GM19467 (cell line): ENCODE results near the gene GSN.

Experiments
- ATAC-seq: cut with Tn5 transposase; IDR thresholded peaks from one replicate; pipeline ENCODE4 v1.9.1; 2021; ENCODE audit warnings: mild to moderate bottlenecking, moderate library complexity; ENCODE audit not compliant: unreplicated experiment

The GSN gene

DNA sequence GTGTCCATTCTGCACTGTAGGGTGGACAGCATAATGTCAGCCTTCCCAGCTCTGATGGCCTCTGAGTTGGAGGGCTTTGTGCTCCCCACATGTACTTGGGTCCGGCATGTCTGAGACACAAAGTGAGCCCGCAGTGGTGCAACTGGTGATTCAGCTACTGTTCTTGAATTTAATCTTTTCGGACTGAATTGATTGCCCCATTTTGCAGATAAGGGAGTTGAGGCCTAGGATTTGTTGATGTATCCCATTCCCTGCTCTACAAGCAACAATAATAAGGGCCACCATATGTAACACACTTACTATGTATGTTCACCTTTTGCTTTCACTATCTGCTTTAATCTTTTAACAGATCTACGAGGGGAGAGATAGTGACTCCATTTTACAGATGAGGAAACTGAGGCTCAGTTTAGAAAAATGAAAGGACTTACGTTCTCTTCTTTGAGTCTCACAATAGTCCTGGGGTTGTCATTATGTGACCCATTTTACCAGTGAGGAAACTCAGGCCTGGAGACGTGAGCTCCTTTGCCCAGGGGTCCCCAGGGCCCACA lies 4.5 kb downstream of the GSN start:
- ATAC-seq: no peak

GRCh38 chr9:121273064-121273775 lies 5.3 kb downstream of the GSN start:
- no peak for ATAC-seq

- no peak for ATAC-seq
Measured at GRCh38 chr9:121274851-121275250, 6.9 kb downstream of the GSN start.

DNA sequence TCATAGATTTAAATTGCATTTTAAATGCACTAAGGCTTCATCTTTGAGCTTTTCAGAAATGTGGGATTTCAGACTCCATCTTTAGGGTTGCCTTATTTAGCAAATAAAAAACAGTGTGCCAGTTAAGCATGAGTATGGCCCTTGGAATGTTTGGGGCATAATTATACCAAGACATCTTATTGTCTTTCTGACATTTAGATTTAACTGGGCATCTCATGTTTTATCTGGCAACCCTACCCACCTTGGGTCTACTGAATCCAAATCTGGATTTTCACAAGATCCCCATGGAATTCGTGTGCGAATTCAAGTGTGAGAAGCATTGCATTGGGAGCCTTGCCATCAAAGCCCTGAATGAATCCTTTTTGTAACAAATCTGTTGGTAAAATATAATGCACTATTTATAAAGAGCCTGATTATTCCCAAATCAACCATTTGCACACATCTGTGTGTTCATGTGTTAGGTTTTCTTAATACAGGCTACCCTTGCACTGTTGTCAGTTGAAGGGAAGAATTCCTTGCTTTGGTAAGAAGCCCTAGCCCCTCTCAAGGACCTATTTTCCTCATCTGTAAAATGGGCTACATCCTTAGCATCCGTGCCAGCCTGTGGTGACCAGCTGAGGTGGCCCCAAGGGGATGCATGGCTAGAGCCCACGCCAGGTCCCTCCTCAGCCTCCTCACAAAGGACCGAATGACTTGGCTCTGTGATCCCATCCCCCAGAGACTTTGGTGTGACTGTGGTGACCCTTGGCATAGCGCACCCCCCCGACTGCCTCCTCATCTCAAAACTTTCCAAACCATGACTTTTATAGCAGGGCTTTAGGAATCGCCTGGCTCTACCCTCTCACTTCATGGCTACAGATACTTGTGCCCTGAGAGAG lies 8.1 kb downstream of the GSN start:
- no peak for ATAC-seq

DNA sequence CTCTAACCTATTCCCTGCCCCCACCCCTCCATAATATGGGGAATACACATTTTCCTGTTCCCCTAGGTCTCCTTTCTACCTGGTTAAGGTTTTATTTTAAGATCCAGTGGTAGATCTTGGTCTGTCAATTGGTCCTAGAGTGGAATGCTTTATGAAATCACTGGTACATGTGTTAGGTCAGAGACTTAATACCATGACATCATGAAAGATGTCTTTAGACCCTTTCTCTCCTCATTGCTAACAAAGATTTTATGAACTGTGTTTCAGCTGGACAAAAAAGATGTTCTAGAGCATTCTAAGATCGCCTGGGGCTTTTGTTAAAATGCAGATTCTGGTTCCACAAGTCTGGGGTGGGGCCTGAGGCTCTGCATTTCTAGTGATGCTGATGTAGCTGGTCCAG lies 9.1 kb downstream of the GSN start:
- no peak for ATAC-seq

DNA sequence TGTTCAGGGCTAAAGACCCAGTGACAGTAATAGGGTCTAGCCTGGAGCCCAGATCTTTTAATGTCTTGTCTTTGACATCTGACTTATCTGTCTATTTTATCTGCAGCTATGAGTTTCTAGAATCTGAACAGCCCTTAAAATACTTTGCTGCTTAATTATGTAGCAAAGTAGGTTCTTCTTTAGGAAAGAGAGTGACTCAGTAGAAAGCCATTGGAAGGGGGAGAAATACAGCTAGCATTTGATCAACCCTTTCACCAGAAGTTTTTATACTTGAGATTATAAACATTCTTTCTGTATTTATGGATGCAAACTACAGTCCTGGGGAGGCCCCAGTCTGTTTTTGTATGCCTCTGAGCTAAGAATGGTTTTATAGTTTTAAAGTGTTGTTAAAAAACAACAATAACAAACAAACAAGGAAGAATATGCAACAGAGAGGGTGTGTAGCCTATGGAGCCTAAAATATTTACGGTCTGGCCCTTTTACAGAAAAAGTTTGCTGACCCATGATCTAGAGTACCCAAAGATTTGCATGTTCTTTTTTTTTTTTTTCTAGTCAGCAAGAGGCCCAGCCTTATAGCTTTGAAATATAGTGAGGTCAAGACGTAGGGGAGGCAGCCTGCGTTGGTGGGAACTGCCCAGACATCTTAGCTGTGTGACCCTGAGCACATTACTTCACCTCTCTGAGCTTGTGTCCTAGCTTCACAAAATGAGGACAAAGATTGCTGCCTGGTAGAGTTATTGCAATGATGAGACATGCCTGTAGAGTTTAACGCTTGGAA lies 9.7 kb downstream of the GSN start:
- no peak for ATAC-seq

DNA sequence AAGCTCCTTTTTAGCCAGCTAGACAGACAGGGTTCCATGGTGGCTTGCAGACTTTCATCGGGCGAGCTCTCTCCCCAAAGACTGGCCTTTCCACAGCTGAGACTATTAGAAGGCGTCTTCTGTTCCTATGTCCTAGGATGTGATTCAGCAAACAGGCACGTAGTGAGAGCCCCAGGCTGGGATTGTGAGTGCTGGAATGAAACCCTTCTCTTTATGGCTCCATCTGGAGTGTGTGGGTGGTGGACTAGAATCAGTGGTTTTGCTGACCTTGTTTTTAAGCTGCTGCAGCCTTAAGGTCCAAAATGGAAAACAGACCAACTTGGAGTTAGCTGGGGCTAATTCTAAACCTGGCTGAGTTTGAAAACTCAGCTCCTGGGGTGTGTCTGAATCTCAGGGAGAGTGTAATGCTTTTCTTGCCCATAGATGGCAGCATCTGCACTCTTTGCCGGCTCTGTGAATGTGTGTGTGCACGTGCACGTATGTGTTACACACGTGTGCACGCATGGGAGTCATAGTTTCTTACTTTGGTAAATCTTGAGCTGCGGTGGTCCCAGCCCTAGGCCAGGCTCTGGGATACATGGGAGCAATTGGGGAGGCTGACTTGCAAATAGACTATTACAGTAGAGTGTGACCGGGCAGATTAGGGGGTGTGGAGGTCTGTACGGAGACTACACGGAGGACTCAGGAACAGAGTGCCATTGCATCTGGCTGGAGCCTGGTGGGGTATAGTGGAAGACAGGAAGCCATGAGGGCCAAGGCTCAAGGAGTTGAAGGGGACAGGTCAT lies 10.7 kb downstream of the GSN start:
- no peak for ATAC-seq

GRCh38 chr9:121279776-121280388 lies 11.9 kb downstream of the GSN start:
- ATAC-seq: no peak

GRCh38 chr9:121280715-121281613 lies 13.0 kb downstream of the GSN start:
- ATAC-seq: no peak

- no peak for ATAC-seq
Measured at GRCh38 chr9:121281614-121282276, 13.8 kb downstream of the GSN start.

DNA sequence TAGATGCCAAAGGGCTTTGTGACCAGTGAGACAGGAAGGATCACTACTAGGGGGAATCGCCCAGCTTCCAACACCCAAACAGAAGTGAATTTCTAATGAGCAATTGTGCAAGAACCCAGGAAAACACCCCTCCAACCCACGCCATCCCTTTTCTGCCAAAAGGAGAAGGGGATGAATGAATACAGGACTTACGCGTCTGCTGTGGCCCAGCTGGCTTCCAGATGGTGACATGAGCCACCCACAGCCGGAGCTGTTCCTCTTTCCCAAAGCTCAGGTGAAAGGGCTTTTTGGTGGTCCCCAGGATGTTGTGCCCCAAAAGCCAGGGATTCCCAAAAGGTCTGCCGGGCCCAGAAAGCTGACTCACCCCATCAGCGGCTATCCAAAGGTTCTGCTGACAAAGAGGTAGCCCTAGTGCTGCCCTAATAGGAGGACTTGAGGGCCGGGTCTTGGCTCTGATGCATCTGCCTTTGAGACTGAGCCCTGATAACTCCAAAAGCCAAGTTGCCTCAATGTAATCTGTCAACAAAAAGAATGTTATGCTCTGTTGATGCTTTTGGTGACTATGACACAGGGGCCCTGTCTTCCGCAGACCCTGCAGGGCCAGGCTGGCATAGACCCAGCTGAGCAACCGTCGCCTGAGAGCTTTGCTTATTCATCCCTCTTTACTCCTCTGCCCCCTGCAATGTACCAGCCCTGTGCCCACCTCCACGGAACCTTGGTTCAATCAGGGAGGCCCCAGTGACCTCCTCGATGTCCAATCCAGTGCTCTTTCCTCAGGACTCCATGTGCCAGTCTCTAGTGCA lies 14.5 kb downstream of the GSN start:
- ATAC-seq: no peak

- ATAC-seq: no peak
Measured at GRCh38 chr9:121283080-121283398, 15.1 kb downstream of the GSN start.

- no peak for ATAC-seq
Measured at GRCh38 chr9:121283856-121284732, 16.1 kb downstream of the GSN start.

- ATAC-seq: no peak
Measured at GRCh38 chr9:121284733-121285451, 16.9 kb downstream of the GSN start.

DNA sequence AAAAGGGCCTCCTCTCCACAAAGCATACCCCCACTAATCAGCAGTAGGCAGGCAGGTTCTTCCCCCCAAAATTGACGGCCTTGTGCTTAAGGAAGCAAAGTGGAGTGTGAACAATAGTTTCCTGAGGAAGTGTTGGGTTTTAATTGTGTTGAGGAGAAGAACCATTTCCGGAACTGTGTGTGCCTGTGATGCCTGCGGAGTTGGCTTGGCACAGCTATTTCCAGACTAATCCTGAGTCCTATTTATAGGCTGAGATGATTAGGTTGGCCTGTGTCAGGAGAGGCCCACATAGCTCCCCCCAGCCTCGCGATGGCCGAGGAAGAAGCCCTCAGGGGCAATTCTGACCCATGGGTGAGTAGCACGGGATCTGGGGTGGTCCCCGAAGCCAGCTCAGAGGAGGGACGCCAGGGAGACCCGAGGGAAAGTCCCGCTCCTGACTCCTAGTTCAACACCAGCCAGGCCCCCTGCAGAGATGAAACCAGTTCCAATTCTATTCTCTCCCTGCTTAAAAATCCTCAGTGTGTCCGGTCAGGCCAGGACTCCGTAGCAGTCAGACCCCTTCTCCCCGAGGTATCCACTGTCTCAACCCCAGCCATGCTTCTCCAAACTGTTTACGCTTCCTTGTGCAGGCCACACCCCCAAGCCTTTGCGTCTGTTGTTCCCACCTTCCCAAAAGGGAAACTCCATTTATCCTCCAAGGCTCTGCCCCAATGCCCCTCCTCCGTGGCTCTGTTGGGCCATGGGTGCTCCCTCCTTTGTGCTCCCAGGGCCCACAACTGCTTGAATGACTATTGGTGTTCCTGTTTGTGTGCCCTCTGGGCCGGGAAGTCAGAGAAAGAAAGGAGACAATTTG lies 18.1 kb downstream of the GSN start:
- ATAC-seq: no peak

- no peak for ATAC-seq
Measured at GRCh38 chr9:121286688-121286972, 18.7 kb downstream of the GSN start.
